Psoas muscle (tissue), 8 donors: Measurements from ENCODE around the gene KCNMB1. TPM values are rescaled to one million over a fixed set of nuclear protein-coding genes. Genes with fewer than 3 reads are reported as not detected.

Source experiments
- ATAC-seq, 4 donors: fragments of 200-7000 bp; cut with Tn5 transposase; one replicate each; pipeline ENCODE4 v1.9.1; 2020; ENCODE audit warnings: moderate library complexity in 3 of 4, mild to moderate bottlenecking in 2 of 4
- DNase-seq, 2 donors: peaks; one replicate each; pipeline ENCODE4 v3.0.0-alpha.2; 2020
- H3K27ac ChIP-seq: fragments of 200-600 bp; one replicate; pipeline ENCODE4 v1.8.0; 2022
- H3K27me3 ChIP-seq, 3 donors: fragments of 200-600 bp in 1 of 3; one replicate each; pipeline versions ENCODE4 v1.6.1 to v1.8.0; 2013 to 2022; ENCODE audit warnings: low read length in 2 of 3, mild to moderate bottlenecking in 2 of 3, moderate library complexity in 1 of 3; ENCODE audit not compliant: insufficient read depth in 3 of 3
- H3K36me3 ChIP-seq, 2 donors: fragments of 200-600 bp in 1 of 2; one replicate each; pipeline versions ENCODE4 v1.6.1 to v1.8.0; 2013 to 2022; ENCODE audit warnings: low read depth in 1 of 2, mild to moderate bottlenecking in 1 of 2, moderate library complexity in 1 of 2; ENCODE audit not compliant: insufficient read depth in 1 of 2
- H3K4me1 ChIP-seq: fragments of 200-600 bp; one replicate; pipeline ENCODE4 v1.8.0; 2022
- H3K4me3 ChIP-seq: fragments of 200-600 bp; one replicate; pipeline ENCODE4 v1.8.0; 2022; ENCODE audit warnings: mild to moderate bottlenecking
- H3K9me3 ChIP-seq: fragments of 200-600 bp; one replicate; pipeline ENCODE4 v1.8.0; 2022
- WGBS, 3 donors: extraction: QIAGEN DNeasy Blood & Tissue Kit; methylation state at CpG; one replicate each; pipeline versions ENCODE4 v1.1.6 to v1.1.7; 2013; 5-methylcytosine and 5-hydroxymethylcytosine counted together
- intact Hi-C, 2 donors: fragments of 100-400 bp; cut with DNase I; formaldehyde crosslinking; loops; one replicate each; pipeline versions ENCODE4 v1.11.0 to v1.14.2; 2022
- polyA plus RNA-seq, 3 donors: library from polyadenylated mRNA; stranded (reverse); fragments of 200-250 nt; gene quantifications; one replicate each; pipeline ENCODE4 v1.2.3, GENCODE V29; 2013
- total RNA-seq, 4 donors: library from RNA; stranded (reverse); fragmentation: NEBNext Ultra II Directional in 2 of 4; extraction: Animal tissue kit (Norgen Biotek cat#: 25700) in 2 of 4; gene quantifications; one replicate each; pipeline versions ENCODE4 v1.2.1 to v1.2.4, GENCODE V29; 2021 to 2023
- TF ChIP-seq, protein P1 (sequence below): fragments of 200-600 bp; IDR thresholded peaks from one replicate; pipeline ENCODE4 v1.8.0; 2022; ENCODE audit warnings: antibody characterized with exemption
- donor health status: healthy with polysubstance abuse.
- donor health status: DM: no; HTN: no; CAD: no; lungs with moderate emphysema.
- donor health status: Bipolar disorder and iron deficiency.
- donor health status: healthy.
- donor health status: DM: yes; HTN: yes; CAD: no.
- donor health status: DM: no; HTN: no; CAD: no.
- donor health status: DM: no; HTN: no; CAD: no.
- donor health status: DM: yes; HTN: yes; CAD: no.

The KCNMB1 gene
- total and polyA plus RNA-seq, 7 donors: 0.12 to 0.42 (median 0.25) TPM

DNA sequence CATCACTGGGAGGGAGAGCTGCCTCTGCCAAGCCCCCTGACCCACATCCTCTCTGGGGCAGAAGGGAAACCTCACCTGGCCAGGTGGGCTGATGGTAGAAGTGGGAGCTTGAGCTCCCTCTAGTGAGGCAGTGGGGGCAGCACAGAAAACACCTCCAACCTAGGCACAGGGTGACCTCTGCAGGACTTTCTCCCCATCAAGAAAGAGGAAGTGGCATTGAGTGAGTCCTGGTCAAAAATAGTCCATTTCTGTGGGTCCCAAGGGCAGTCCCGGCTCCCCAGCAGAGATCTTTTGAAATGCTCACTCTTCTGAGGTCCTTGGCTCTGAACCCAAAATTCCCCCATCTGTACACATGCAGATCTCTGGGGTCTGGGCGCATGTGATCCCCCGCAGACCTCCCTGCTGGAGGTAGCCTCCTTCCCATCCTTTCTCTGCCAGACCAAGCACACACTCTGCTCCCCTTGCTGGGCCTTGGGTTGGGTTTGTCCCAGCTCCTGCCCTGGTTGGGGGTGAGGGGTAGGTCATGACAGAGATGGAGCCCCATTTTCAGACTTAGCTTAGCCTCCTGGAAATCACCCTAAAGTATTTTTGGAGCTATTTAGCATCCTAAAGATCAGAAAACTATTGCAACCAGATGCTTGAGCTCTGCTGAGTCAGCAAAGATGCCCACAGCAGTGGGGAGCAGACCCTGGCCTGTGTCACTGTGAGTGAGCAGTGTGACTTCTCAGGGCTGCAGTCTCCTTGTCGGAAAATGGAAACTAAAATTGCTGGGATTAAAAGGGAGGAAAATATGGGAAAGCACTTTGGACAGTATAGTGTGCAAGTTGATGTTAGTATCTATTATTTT is 50.0 kb downstream of the KCNMB1 start:
- DNase-seq: no peak
- intact Hi-C loops: loop anchor here in 1 of 2 donors (5.0 kb wide), 1 partner anchor 72 kb away; no protein-coding TSS in a partner anchor
- TF ChIP-seq, protein P1, sequence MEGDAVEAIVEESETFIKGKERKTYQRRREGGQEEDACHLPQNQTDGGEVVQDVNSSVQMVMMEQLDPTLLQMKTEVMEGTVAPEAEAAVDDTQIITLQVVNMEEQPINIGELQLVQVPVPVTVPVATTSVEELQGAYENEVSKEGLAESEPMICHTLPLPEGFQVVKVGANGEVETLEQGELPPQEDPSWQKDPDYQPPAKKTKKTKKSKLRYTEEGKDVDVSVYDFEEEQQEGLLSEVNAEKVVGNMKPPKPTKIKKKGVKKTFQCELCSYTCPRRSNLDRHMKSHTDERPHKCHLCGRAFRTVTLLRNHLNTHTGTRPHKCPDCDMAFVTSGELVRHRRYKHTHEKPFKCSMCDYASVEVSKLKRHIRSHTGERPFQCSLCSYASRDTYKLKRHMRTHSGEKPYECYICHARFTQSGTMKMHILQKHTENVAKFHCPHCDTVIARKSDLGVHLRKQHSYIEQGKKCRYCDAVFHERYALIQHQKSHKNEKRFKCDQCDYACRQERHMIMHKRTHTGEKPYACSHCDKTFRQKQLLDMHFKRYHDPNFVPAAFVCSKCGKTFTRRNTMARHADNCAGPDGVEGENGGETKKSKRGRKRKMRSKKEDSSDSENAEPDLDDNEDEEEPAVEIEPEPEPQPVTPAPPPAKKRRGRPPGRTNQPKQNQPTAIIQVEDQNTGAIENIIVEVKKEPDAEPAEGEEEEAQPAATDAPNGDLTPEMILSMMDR: peak; percentile 24
- WGBS, 3 donors: 87 to 94% (median 93%) methylated on average over 4 of the region's 4 CpGs
- H3K4me1 ChIP-seq: no peaks in the 10 kb centered on the region
- no peak overlapping the region for H3K27ac ChIP-seq
- ATAC-seq: no peak
- H3K27me3 ChIP-seq: no peaks in the 10 kb centered on the region
- no peaks in the 10 kb centered on the region for H3K36me3 ChIP-seq
- H3K9me3 ChIP-seq: no peaks in the 10 kb centered on the region
- H3K4me3 ChIP-seq: no peak overlapping the region

- DNase-seq: no peak
- 81 to 92% (median 87%) methylated on average over 4 of the region's 4 CpGs for WGBS, 3 donors
- intact Hi-C loops: loop anchor here in 1 of 2 donors (5.0 kb wide), 1 partner anchor 71 kb away; no protein-coding TSS in a partner anchor
- no peaks in the 10 kb centered on the region for H3K4me1 ChIP-seq
- H3K36me3 ChIP-seq: no peaks in the 10 kb centered on the region
- H3K27ac ChIP-seq: no peak overlapping the region
- TF ChIP-seq, protein P1: no peak
- ATAC-seq: no peak
- no peaks in the 10 kb centered on the region for H3K9me3 ChIP-seq
- H3K4me3 ChIP-seq: no peak overlapping the region
- no peaks in the 10 kb centered on the region for H3K27me3 ChIP-seq
Measured at GRCh38 chr5:170338291-170338690, 50.9 kb downstream of the KCNMB1 start.

DNA sequence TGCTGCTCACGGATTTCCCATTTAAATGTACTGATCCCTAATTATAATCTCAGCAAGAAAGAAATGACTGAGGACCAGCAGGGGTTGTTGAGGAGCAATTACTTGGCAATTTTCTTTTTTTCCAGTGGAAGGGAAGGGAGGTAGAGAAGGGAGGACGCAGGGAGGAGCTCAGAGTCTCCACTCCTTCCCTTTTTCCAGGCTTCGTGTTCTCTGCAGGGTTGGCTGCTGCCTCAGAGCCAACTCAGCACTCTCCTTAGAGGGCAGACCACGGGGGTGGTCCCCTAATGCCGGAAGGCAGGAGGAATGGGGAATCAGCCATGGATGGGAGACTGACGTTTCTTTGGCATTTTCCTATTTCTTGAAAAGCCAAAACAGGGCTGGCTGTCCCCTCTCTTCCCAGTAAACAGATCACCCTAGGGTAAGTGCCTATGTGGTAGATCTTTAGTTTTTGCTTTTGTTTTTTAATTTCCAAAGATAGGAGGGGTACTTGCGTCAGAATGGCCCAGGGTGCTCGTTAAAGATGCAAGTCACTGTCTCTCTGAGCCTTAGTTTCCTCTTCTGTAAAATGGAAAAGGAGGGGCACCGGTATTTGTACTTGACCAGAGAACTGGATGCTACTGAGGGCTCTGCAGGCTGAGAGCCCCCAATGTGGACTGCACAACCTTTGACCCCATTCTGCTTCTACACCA is 52.0 kb downstream of the KCNMB1 start:
- TF ChIP-seq, protein P1: no peak
- Histone ChIP-seq H3K27me3 (no peaks in the 10 kb centered on the region), H3K27ac (no peak overlapping the region), H3K9me3 (no peaks in the 10 kb centered on the region), H3K4me1 (no peaks in the 10 kb centered on the region), H3K4me3 (no peak overlapping the region), H3K36me3 (no peaks in the 10 kb centered on the region)
- ATAC-seq (no peak), DNase-seq (no peak)
- WGBS, 3 donors: 65 to 72% (median 71%) methylated on average over 9 of the region's 9 CpGs
- intact Hi-C loops: loop anchor here in 1 of 2 donors (5.0 kb wide), 1 partner anchor 70 kb away; no protein-coding TSS in a partner anchor

- intact Hi-C loops: loop anchor here in 1 of 2 donors (5.0 kb wide), 1 partner anchor 69 kb away; no protein-coding TSS in a partner anchor
- DNase-seq (no peak), ATAC-seq (no peak)
- TF ChIP-seq, protein P1: no peak
- Histone ChIP-seq H3K9me3 (no peaks in the 10 kb centered on the region), H3K27me3 (no peaks in the 10 kb centered on the region), H3K36me3 (no peaks in the 10 kb centered on the region), H3K27ac (no peak overlapping the region), H3K4me3 (no peak overlapping the region), H3K4me1 (peaks cover 3% of the 10 kb centered on the region)
- 85 to 97% (median 96%) methylated on average over 6 of the region's 6 CpGs for WGBS, 3 donors
Measured at GRCh38 chr5:170336065-170336464, 53.1 kb downstream of the KCNMB1 start.
